Gastroesophageal sphincter (tissue), 3 donors: ENCODE results near the gene LRP1B.

Experiments
- CTCF ChIP-seq, 4 experiments: fragments of 200-600 bp in 2 of 4; fragments of 450-650 bp in 2 of 4; sonication (generic) in 1 of 4; IDR thresholded peaks; one replicate each; pipeline ENCODE4 v1.5.1; 2017 to 2019; ENCODE audit warnings: antibody characterized with exemption in 4 of 4, mild to moderate bottlenecking in 2 of 4, moderate library complexity in 2 of 4
- EP300 ChIP-seq: sonication (generic); formaldehyde crosslinking; IDR thresholded peaks from one replicate; pipeline ENCODE4 v1.6.1; 2017; ENCODE audit warnings: antibody characterized with exemption, mild to moderate bottlenecking
- POLR2A ChIP-seq, 2 donors: fragments of 450-650 bp; IDR thresholded peaks; one replicate each; pipeline ENCODE4 v1.6.1; 2017; ENCODE audit warnings: antibody characterized with exemption in 2 of 2, mild to moderate bottlenecking in 2 of 2, moderate library complexity in 1 of 2
- POLR2AphosphoS5 ChIP-seq: sonication (generic); formaldehyde crosslinking; IDR thresholded peaks from one replicate; pipeline ENCODE4 v1.6.1; 2017; ENCODE audit warnings: antibody characterized with exemption

DNA sequence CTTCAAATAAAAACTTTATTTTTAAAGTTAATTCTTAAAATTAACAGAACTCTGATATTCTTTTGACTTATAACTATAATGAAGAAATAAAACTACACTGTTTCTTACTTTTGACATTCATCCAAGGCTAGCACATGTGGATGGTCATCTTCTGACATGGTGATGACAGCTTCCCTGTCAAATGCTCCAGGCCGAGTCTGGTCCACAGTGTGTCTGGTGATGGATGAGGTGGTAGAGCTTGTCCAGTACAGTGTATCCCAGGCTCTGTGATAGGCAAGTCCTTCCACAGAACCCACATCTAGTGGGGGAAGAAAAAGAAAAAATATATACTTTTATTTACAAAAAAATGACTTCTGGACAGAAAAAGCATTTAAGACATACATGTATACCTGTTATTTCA is 1529.5 kb downstream of the LRP1B start:
- no peak for TF ChIP-seq POLR2AphosphoS5
- TF ChIP-seq CTCF (IDR thresholded peaks at IDR 0.05): no peak
- no peak for TF ChIP-seq POLR2A (IDR thresholded peaks at IDR 0.05)
- TF ChIP-seq EP300: no peak
